H1 (cell line): Measurements from ENCODE around the gene UBR1. TPM values are rescaled to one million over a fixed set of nuclear protein-coding genes. Genes with fewer than 3 reads are reported as not detected.

ENCODE experiments used
- BCL11A ChIP-seq, 2 experiments: IDR thresholded peaks; one replicate each; pipeline ENCODE4 v1.6.1; 2011; ENCODE audit warnings: low read depth in 2 of 2, low read length in 2 of 2, mild to moderate bottlenecking in 2 of 2
- BRCA1 ChIP-seq: IDR thresholded peaks from 2 replicates; pipeline ENCODE4 v1.6.1; 2012; ENCODE audit warnings: low read depth, low read length, improper control_type of control experiment
- CBX8 ChIP-seq: fragments of 300-800, 300-1000 bp; sonication (generic); IDR thresholded peaks from 2 replicates; pipeline ENCODE4 v1.7.1; 2016; ENCODE audit warnings: low read depth, low read length, borderline replicate concordance
- CHD1 ChIP-seq: IDR thresholded peaks from 2 replicates; pipeline ENCODE4 v1.6.1; 2012; ENCODE audit warnings: low read depth, low read length, improper control_type of control experiment
- CTBP2 ChIP-seq: IDR thresholded peaks from 2 replicates; pipeline ENCODE4 v1.7.0; 2011; ENCODE audit warnings: borderline replicate concordance, mild to moderate bottlenecking, moderate library complexity, mixed read lengths, low read length; ENCODE audit not compliant: insufficient read depth, insufficient read length
- CTCF ChIP-seq, 3 experiments: IDR thresholded peaks; 1 replicate in 2 of 3; 2 replicates in 1 of 3; pipeline versions ENCODE4 v1.5.1 to v1.6.1; 2011; ENCODE audit warnings: low read length in 3 of 3, mild to moderate bottlenecking in 3 of 3, inconsistent platforms in 2 of 3, low read depth in 1 of 3, moderate library complexity in 1 of 3; ENCODE audit not compliant: insufficient read depth in 1 of 3; ENCODE audit errors: control extremely low read depth in 1 of 3
- EP300 ChIP-seq, 2 experiments: IDR thresholded peaks; 1 replicate in 1 of 2; 2 replicates in 1 of 2; pipeline ENCODE4 v1.6.1; 2011 to 2012; ENCODE audit warnings: low read depth in 2 of 2, low read length in 2 of 2, mild to moderate bottlenecking in 2 of 2, borderline replicate concordance in 1 of 2, inconsistent platforms in 1 of 2, moderate library complexity in 1 of 2
- EZH2 ChIP-seq: fragments of 200-600 bp; sonication (generic); IDR thresholded peaks from 2 replicates; pipeline ENCODE4 v1.7.1; 2012; ENCODE audit warnings: low read depth, mild to moderate bottlenecking, moderate library complexity, low read length, inconsistent platforms; ENCODE audit not compliant: severe bottlenecking
- HDAC2 ChIP-seq, 2 experiments: fragments of 300-600 bp in 1 of 2; sonication (generic) in 1 of 2; IDR thresholded peaks; 2 replicates each; pipeline ENCODE4 v1.6.1; 2011 to 2012; ENCODE audit warnings: low read depth in 2 of 2, low read length in 2 of 2, mild to moderate bottlenecking in 2 of 2, moderate library complexity in 2 of 2, borderline replicate concordance in 1 of 2, inconsistent platforms in 1 of 2
- JUN ChIP-seq: IDR thresholded peaks from 2 replicates; pipeline ENCODE4 v1.6.1; 2011; ENCODE audit warnings: low read depth, mild to moderate bottlenecking, improper control_type of control experiment, low read length
- MAFK ChIP-seq: IDR thresholded peaks from 2 replicates; pipeline ENCODE4 v1.6.1; 2012; ENCODE audit warnings: low read depth, mild to moderate bottlenecking, improper control_type of control experiment, low read length
- POLR2A ChIP-seq, 2 experiments: IDR thresholded peaks; 1 replicate in 1 of 2; 2 replicates in 1 of 2; pipeline ENCODE4 v1.6.1; 2011; ENCODE audit warnings: low read depth in 2 of 2, low read length in 2 of 2, mild to moderate bottlenecking in 2 of 2; ENCODE audit errors: control extremely low read depth in 1 of 2
- POU5F1 ChIP-seq: IDR thresholded peaks from 2 replicates; pipeline ENCODE4 v1.6.1; 2011; ENCODE audit warnings: low read depth, mild to moderate bottlenecking, low read length, moderate library complexity
- SIRT6 ChIP-seq: IDR thresholded peaks from one replicate; pipeline ENCODE4 v1.7.1; 2012; ENCODE audit warnings: low read length, inconsistent platforms
- SP1 ChIP-seq: IDR thresholded peaks from 2 replicates; pipeline ENCODE4 v1.6.1; 2011; ENCODE audit warnings: low read depth, low read length
- SP4 ChIP-seq: IDR thresholded peaks from 2 replicates; pipeline ENCODE4 v1.6.1; 2012; ENCODE audit warnings: low read length, inconsistent platforms
- SRF ChIP-seq: IDR thresholded peaks from 2 replicates; pipeline ENCODE4 v1.6.1; 2011; ENCODE audit warnings: mild to moderate bottlenecking, low read depth, low read length, moderate library complexity
- TAF1 ChIP-seq: IDR thresholded peaks from 2 replicates; pipeline ENCODE4 v1.6.1; 2011; ENCODE audit warnings: mild to moderate bottlenecking, low read depth, low read length
- TAF7 ChIP-seq: optimal IDR thresholded peaks from 2 replicates; pipeline ENCODE3; 2011; ENCODE audit warnings: low read depth, mild to moderate bottlenecking, inconsistent platforms, low read length, moderate library complexity, borderline replicate concordance
- TBP ChIP-seq: IDR thresholded peaks from 2 replicates; pipeline ENCODE4 v1.6.1; 2011; ENCODE audit warnings: low read depth, low read length, improper control_type of control experiment
- TCF12 ChIP-seq: IDR thresholded peaks from 2 replicates; pipeline ENCODE4 v1.6.1; 2011; ENCODE audit warnings: low read depth, mild to moderate bottlenecking, low read length
- YY1 ChIP-seq: IDR thresholded peaks from 2 replicates; pipeline ENCODE4 v1.6.1; 2011; ENCODE audit warnings: low read depth, mild to moderate bottlenecking, low read length
- ZNF274 ChIP-seq: IDR thresholded peaks from 2 replicates; pipeline ENCODE4 v1.7.0; 2012; ENCODE audit warnings: low read length, borderline replicate concordance; ENCODE audit errors: extremely low read depth
- polyA plus RNA-seq, 7 experiments: library from polyadenylated mRNA; depleted of rRNA in 3 of 7; stranded (reverse) in 5 of 7; unstranded in 2 of 7; fragments of >200 nt in 5 of 7; fragments of 200-250 nt in 2 of 7; gene quantifications; 1 replicate in 5 of 7; 2 replicates in 1 of 7; 4 replicates in 1 of 7; pipeline versions ENCODE4 v1.2.1 to v1.2.3, GENCODE V29; 2011 to 2013; ENCODE audit warnings: missing spikeins in 2 of 7, mixed read lengths in 2 of 7
- total RNA-seq: library from RNA; stranded (reverse); fragmentation: NEBNext Ultra II Directional; extraction: Animal tissue kit (Norgen Biotek cat#: 25700); gene quantifications from 2 replicates; pipeline ENCODE4 v1.2.1, GENCODE V29; 2021

UBR1 gene
- total and polyA plus RNA-seq, 2 of the 8 experiments (the other 6 are each of a cell fraction or from before 2014, with no cell fraction given): 3.7 to 18.7 TPM

GRCh38 chr15:42920519-42921341 lies 185.1 kb downstream of the UBR1 start, which contains the start of gene TTBK2 (continued):
- TF ChIP-seq SRF (no peak), POLR2A (IDR thresholded peaks at IDR 0.05; ENCODE audit: control extremely low read depth in 1 of 2, low read depth in 2 of 2, low read length in 2 of 2) (peak in 1 of 2 experiments; percentile 62; a peak in 1 of 3 replicates), JUN (no peak), EP300 (IDR thresholded peaks at IDR 0.05; ENCODE audit: borderline replicate concordance in 1 of 2, low read depth in 2 of 2, low read length in 2 of 2) (no peak), BCL11A (IDR thresholded peaks at IDR 0.05; ENCODE audit: low read depth in 2 of 2, low read length in 2 of 2) (no peak), SP4 (peak; percentile 87), SP1 (peak; percentile 99), SIRT6 (no peak), CTCF (IDR thresholded peaks at IDR 0.05; ENCODE audit: control extremely low read depth in 1 of 3, insufficient read depth in 1 of 3, low read depth in 1 of 3, low read length in 3 of 3) (no peak), POU5F1 (no peak), HDAC2 (IDR thresholded peaks at IDR 0.05; ENCODE audit: borderline replicate concordance in 1 of 2, low read depth in 2 of 2, low read length in 2 of 2) (no peak), MAFK (no peak), TAF1 (peak; percentile 56; the same call in 1 of the 2 replicates), BRCA1 (no peak), ZNF274 (no peak), EZH2 (no peak), TAF7 (no peak), TCF12 (no peak), TBP (no peak), CBX8 (no peak), CTBP2 (no peak), YY1 (no peak), CHD1 (no peak)
